Smooth muscle cell (in vitro differentiated cells): ENCODE results near the gene SCN1A. TPM values are rescaled to one million over a fixed set of nuclear protein-coding genes. Genes with fewer than 3 reads are reported as not detected.

ENCODE experiments used
- DNase-seq: peaks from one replicate; lab custom pipeline; 2025; ENCODE audit not compliant: unreplicated experiment; lab: John Stamatoyannopoulos, UW
- H2AFZ ChIP-seq: fragments of 200-600 bp; sonication (generic); 2 replicates; pipeline ENCODE4 v1.6.0; 2016; ENCODE audit warnings: antibody characterized with exemption, low read depth, mild to moderate bottlenecking
- H3F3A ChIP-seq: fragments of 200-600 bp; sonication (generic); 2 replicates; pipeline ENCODE4 v1.6.0; 2017; ENCODE audit warnings: antibody characterized with exemption, low read depth
- H3K27ac ChIP-seq: fragments of 200-600 bp; sonication (generic); 2 replicates; pipeline ENCODE4 v1.5.1; 2016; ENCODE audit warnings: low read depth, mild to moderate bottlenecking
- H3K27me3 ChIP-seq: fragments of 200-600 bp; sonication (generic); 2 replicates; pipeline ENCODE4 v1.6.1; 2016; ENCODE audit warnings: low read depth, mild to moderate bottlenecking
- H3K36me3 ChIP-seq: fragments of 200-600 bp; sonication (generic); 2 replicates; pipeline ENCODE4 v1.5.1; 2016; ENCODE audit warnings: low read depth
- H3K4me1 ChIP-seq: fragments of 200-600 bp; sonication (generic); 2 replicates; pipeline ENCODE4 v1.5.1; 2016; ENCODE audit warnings: low read depth
- H3K4me2 ChIP-seq: fragments of 200-600 bp; sonication (generic); 2 replicates; pipeline ENCODE4 v1.6.0; 2016; ENCODE audit warnings: mild to moderate bottlenecking
- H3K4me3 ChIP-seq: fragments of 200-600 bp; sonication (generic); 2 replicates; pipeline ENCODE4 v1.5.1; 2016; ENCODE audit warnings: mild to moderate bottlenecking
- H3K79me2 ChIP-seq: fragments of 200-600 bp; sonication (generic); 2 replicates; pipeline ENCODE4 v1.6.0; 2016; ENCODE audit warnings: low read depth, mild to moderate bottlenecking
- H3K9ac ChIP-seq: fragments of 200-600 bp; sonication (generic); 2 replicates; pipeline ENCODE4 v1.6.0; 2016; ENCODE audit warnings: low read depth
- H3K9me3 ChIP-seq: fragments of 200-600 bp; sonication (generic); replicated peaks from 2 replicates; pipeline ENCODE4 v1.5.1; 2016; ENCODE audit warnings: low read depth
- H4K20me1 ChIP-seq: fragments of 200-600 bp; sonication (generic); 2 replicates; pipeline ENCODE4 v1.6.0; 2016; ENCODE audit warnings: low read depth
- WGBS: methylation state at CpG from one replicate; pipeline ENCODE4 v1.1.7; 2016; ENCODE audit warnings: low lambda C conversion rate; 5-methylcytosine and 5-hydroxymethylcytosine counted together
- polyA plus RNA-seq: library from polyadenylated mRNA; unstranded; fragments of >200 nt; fragmentation: Nextera tagmentation; extraction: Ambion mirVana; gene quantifications from 2 replicates; pipeline ENCODE4 v1.2.1, GENCODE V29; 2016
- total RNA-seq: library from RNA; depleted of rRNA; stranded (reverse); fragments of >200 nt; gene quantifications from 2 replicates; pipeline ENCODE4 v1.2.3, GENCODE V29; 2014
- TF ChIP-seq, protein P1 (sequence below): fragments of 200-600 bp; sonication (generic); IDR thresholded peaks from 2 replicates; pipeline ENCODE4 v1.5.1; 2017; ENCODE audit warnings: borderline replicate concordance, mild to moderate bottlenecking, antibody characterized with exemption; ENCODE audit not compliant: insufficient read depth, poor library complexity, severe bottlenecking

The SCN1A gene
- total and polyA plus RNA-seq, 2 experiments from 2014 or later, result not detected

DNA sequence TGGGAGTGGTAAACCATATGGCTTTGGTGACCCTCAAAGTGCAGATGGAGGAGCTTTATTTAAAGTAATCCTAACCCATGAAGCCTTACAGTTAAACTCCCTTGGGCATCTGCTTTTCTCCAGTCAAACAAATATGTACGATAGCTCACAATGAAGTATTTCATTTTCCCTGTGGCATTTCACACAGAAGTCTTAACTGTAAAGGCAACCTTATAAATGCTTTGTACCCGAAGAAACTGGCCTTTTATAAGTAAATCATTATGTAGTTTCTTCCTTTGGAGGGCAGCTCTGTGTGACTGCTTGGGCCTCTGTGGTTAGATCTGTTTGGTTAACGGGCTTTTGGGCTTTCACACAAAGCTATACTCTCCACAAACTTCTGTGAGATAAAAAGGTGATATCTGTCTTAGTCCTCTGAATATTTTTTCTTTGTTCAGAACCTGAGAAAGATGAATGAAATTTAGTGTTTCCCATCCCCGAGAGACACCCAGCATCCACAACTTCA is 46.6 kb downstream of the SCN1A start:
- Histone ChIP-seq H3K9me3 (no peaks in the 10 kb centered on the region), H3K9ac (no peak overlapping the region), H3K36me3 (no peaks in the 10 kb centered on the region), H3K4me2 (no peak overlapping the region), H3K27ac (no peak overlapping the region), H3K4me3 (no peak overlapping the region), H3K79me2 (no peaks in the 10 kb centered on the region), H3F3A (no peaks in the 10 kb centered on the region), H3K27me3 (peaks cover 18% of the 10 kb centered on the region), H4K20me1 (no peaks in the 10 kb centered on the region), H2AFZ (peak overlapping the region; percentile 56), H3K4me1 (no peaks in the 10 kb centered on the region)
- no peak for DNase-seq
- WGBS, result 49% methylated on average over 4 of the region's 4 CpGs
- TF ChIP-seq, protein P1, sequence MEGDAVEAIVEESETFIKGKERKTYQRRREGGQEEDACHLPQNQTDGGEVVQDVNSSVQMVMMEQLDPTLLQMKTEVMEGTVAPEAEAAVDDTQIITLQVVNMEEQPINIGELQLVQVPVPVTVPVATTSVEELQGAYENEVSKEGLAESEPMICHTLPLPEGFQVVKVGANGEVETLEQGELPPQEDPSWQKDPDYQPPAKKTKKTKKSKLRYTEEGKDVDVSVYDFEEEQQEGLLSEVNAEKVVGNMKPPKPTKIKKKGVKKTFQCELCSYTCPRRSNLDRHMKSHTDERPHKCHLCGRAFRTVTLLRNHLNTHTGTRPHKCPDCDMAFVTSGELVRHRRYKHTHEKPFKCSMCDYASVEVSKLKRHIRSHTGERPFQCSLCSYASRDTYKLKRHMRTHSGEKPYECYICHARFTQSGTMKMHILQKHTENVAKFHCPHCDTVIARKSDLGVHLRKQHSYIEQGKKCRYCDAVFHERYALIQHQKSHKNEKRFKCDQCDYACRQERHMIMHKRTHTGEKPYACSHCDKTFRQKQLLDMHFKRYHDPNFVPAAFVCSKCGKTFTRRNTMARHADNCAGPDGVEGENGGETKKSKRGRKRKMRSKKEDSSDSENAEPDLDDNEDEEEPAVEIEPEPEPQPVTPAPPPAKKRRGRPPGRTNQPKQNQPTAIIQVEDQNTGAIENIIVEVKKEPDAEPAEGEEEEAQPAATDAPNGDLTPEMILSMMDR, result no peak

- Histone ChIP-seq H3K4me1 (no peaks in the 10 kb centered on the region), H3K36me3 (no peaks in the 10 kb centered on the region), H2AFZ (no peak overlapping the region), H3K9ac (no peak overlapping the region), H3K4me2 (no peak overlapping the region), H3K9me3 (no peaks in the 10 kb centered on the region), H3K27ac (no peak overlapping the region), H4K20me1 (no peaks in the 10 kb centered on the region), H3K4me3 (no peak overlapping the region), H3F3A (no peaks in the 10 kb centered on the region), H3K27me3 (peaks cover 9% of the 10 kb centered on the region), H3K79me2 (no peaks in the 10 kb centered on the region)
- TF ChIP-seq, protein P1, result no peak
- no peak for DNase-seq
- WGBS, result 85% methylated on average over 2 of the region's 2 CpGs
Observed at GRCh38 chr2:166074430-166074829, 53.4 kb downstream of the SCN1A start.

DNA sequence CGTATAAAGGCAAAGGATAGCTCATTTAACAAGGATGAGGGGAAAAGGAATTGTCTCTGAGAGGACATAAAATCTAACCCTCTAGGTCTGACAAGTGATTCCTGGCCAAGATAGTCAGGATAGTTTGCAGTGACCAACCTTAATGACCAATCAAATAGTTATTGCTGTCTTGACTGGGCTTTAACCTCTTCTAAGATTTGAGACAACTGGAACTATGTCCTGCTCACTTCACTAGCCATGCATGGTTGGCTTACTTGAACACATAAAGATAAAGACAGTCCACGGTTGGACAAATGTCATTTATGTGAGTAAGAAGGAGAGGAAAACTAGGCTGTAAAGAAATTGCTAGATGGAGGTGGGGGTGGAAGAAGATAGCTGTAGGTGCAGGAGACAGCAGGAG is 53.8 kb downstream of the SCN1A start:
- H3K9ac ChIP-seq, result no peak overlapping the region
- no peak overlapping the region for H3K4me3 ChIP-seq
- no peak overlapping the region for H2AFZ ChIP-seq
- no peaks in the 10 kb centered on the region for H3K9me3 ChIP-seq
- TF ChIP-seq, protein P1, result no peak
- no peaks in the 10 kb centered on the region for H3K4me1 ChIP-seq
- H3K4me2 ChIP-seq, result no peak overlapping the region
- no peaks in the 10 kb centered on the region for H3F3A ChIP-seq
- WGBS, result 71% methylated on average over 2 of the region's 2 CpGs
- H3K27me3 ChIP-seq, result peaks cover 9% of the 10 kb centered on the region
- no peak overlapping the region for H3K27ac ChIP-seq
- no peak for DNase-seq
- H4K20me1 ChIP-seq, result no peaks in the 10 kb centered on the region
- H3K79me2 ChIP-seq, result no peaks in the 10 kb centered on the region
- H3K36me3 ChIP-seq, result no peaks in the 10 kb centered on the region

DNA sequence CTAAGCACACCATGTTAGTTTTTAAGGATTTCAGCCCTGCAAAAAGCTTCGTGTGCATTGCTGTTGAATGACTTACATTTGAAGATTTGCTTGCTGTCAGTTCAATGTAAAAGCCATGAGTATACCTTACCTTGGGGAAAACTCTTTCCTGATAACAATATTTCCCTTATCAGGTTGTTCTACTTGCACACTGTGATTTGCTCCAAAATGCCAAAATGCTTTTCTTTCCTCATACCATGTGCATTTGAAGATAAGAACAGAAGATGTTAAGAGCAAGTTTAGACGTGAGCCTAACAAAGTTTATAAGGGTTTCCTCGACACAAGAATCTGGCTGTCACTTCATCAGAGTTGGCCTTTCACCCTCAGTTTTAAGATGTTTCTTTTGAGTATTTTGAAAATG is 57.6 kb downstream of the SCN1A start:
- Histone ChIP-seq H4K20me1 (no peaks in the 10 kb centered on the region), H2AFZ (no peak overlapping the region), H3K27ac (no peak overlapping the region), H3K9me3 (no peaks in the 10 kb centered on the region), H3K4me2 (no peak overlapping the region), H3K4me3 (no peak overlapping the region), H3K27me3 (peaks cover 8% of the 10 kb centered on the region), H3K9ac (no peak overlapping the region), H3K36me3 (no peaks in the 10 kb centered on the region), H3F3A (no peaks in the 10 kb centered on the region), H3K79me2 (no peaks in the 10 kb centered on the region), H3K4me1 (no peaks in the 10 kb centered on the region)
- TF ChIP-seq, protein P1, result no peak
- 63% methylated on average over 3 of the region's 3 CpGs for WGBS
- DNase-seq, result no peak
